HEK293 (cell line): ENCODE data around the gene PIK3CD.

ENCODE experiments used
- CTCF ChIP-seq: fragments of 450-650 bp; formaldehyde crosslinking; IDR thresholded peaks from 2 replicates; pipeline ENCODE4 v1.5.1; 2016; ENCODE audit warnings: missing biosample characterization, missing genetic modification characterization
- ZNF658 ChIP-seq: fragments of 450-650 bp; formaldehyde crosslinking; IDR thresholded peaks from 2 replicates; pipeline ENCODE4; 2016; ENCODE audit warnings: missing biosample characterization, missing genetic modification characterization

GRCh38 chr1:9653210-9653490, 1.6 kb downstream of the PIK3CD start:
- TF ChIP-seq CTCF (tag by site-specific recombination), result no peak
- no peak for TF ChIP-seq ZNF658 (tag by site-specific recombination)
